NCI-H1105 (cell line): ENCODE measurements around the gene KLRF1.
"Not testable (repeated sequence)": the region's sequence is repeated elsewhere in the genome, so short reads cannot be mapped to it uniquely, and the experiment has no call there.

Experiments
- DNase-seq: peaks from one replicate; lab custom pipeline; 2025; lab: John Stamatoyannopoulos, UW

Gene KLRF1

GRCh38 chr12:9869307-9870161, 42.3 kb downstream of the KLRF1 start, which contains the start of gene CLEC2B:
TSS of gene CLEC2B (minus strand) at chr12:9869354.
- DNase-seq: no peak

- DNase-seq: no peak
Observed at GRCh38 chr12:9870286-9870866, 43.1 kb downstream of the KLRF1 start.

- peak; percentile 4 for DNase-seq
Observed at GRCh38 chr12:9872162-9872561, 44.9 kb downstream of the KLRF1 start.

- peak; percentile 38 for DNase-seq
Observed at GRCh38 chr12:9872742-9873141, 45.5 kb downstream of the KLRF1 start.

DNA sequence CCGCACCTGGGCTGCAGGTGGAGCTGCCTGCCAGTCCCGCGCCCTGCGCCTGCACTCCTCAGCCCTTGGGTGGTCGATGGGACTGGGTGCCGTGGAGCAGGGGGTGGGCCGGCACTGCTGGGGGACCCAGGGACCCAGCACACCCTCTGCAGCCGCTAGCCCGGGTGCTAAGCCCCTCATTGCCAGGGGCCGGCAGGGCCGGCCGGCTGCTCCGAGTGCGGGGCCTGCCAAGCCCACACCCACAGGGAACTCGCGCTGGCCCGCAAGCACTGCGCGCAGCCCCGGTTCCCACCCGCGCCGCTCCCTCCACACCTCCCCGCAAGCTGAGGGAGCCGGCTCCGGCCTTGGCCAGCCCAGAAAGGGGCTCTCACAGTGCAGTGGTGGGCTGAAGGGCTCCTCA, 48.8 kb downstream of the KLRF1 start:
- DNase-seq: not testable (repeated sequence)

DNA sequence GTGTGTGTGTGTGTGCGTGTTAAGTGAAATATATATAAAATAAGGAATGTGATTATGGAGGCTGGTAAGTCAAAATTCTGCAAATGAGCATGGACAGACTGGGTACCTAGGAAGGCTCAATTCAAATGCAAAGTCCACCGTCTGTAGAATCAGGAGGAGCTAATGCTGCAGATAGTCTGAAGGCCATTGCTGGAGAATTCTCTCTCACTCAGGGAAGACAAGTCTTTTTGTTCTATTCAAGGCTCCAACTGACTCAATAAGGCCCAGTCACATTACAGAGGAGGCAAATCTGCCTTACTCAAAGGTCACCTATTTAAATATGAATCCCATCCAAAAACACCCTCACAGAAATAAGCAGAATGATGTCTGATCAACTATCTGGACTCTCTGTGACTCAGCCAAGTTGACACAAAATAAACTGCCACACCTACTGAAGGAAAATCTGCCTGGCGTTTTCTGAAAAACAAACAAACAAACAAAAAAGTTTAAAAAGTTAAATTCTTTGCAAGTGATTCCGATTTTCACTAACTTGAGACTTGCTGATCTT, 53.3 kb downstream of the KLRF1 start:
- no peak for DNase-seq

DNA sequence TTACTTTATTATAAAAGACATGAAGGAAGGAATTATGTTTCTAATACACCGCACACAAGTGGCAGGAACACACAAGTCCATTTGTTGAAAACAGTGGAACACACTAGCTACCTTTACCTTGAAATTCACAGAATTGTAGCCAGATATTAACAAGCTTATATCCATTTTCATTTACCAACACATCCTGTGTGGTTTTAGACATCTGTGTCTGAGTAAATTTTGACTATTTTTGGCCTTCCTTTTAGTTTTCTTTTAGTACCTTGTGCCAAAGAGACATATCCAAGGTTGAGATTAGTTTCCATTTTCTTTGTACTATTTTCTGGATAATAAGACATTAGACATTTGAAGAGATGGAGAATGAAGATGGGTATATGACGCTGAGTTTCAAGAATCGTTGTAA, 54.0 kb downstream of the KLRF1 start, which contains the start of gene KLRF2:
Gene KLRF2, plus strand, starts transcription at position 244 of the 400 bp plus-strand sequence. Its CDS starts 107 bp downstream, at position 351.
- DNase-seq: no peak

DNA sequence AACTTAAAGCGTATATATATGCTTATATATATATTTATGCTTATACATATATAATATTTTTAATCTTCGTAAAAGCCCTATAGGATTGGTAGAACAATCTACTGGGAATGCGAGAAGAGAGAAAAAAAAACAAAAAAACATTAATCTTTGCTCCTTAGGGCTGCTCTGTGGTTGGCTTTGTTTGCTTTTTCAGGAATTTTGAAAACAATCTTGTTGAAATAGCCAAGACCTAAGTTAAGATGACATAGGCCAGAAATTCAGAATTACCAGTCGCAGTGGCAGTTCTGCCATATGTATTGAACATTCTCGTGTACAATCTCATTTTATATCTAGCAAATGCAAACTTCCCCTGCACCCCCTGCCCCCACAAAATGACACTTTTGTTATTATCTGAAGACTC, 54.7 kb downstream of the KLRF1 start:
- DNase-seq: no peak

- peak; percentile 45 for DNase-seq
Observed at GRCh38 chr12:9883175-9883574, 55.9 kb downstream of the KLRF1 start.

- no peak for DNase-seq
Observed at GRCh38 chr12:9888665-9889273, 61.5 kb downstream of the KLRF1 start.
